Stimulated activated CD4-positive, alpha-beta T cell treated with anti-CD3 and anti-CD28 coated beads, Interleukin-12 subunit alpha, Interleukin-12 subunit beta, amount 100 ng/mL, for 4 hours (primary cell): ENCODE data around the gene LAGE3.
"Not testable (repeated sequence)": the region's sequence is repeated elsewhere in the genome, so short reads cannot be mapped to it uniquely, and the experiment has no call there.

Experiments
- DNase-seq: peaks from one replicate; pipeline ENCODE4 v3.0.0-alpha.2; 2020

LAGE3 gene

DNA sequence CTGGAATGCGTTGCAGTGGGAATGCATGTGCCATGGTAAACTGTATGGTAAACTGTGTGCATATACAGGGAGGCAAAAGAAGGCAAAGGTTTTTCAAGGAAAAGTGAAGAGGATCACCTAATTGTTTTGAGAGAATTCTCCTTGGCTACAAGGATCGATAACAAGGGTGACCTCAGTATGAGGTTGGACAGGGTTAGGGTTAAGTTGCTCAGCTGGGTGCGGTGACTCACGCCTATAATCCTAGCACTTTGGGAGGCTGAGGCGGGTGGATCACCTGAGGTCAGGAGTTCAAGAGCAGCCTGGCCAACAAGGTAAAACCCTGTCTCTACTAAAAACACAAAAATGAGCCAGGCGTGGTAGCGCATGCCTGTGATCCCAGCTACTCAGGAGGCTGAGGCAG is 22.3 kb upstream of the LAGE3 start:
- not testable (repeated sequence) for DNase-seq

DNA sequence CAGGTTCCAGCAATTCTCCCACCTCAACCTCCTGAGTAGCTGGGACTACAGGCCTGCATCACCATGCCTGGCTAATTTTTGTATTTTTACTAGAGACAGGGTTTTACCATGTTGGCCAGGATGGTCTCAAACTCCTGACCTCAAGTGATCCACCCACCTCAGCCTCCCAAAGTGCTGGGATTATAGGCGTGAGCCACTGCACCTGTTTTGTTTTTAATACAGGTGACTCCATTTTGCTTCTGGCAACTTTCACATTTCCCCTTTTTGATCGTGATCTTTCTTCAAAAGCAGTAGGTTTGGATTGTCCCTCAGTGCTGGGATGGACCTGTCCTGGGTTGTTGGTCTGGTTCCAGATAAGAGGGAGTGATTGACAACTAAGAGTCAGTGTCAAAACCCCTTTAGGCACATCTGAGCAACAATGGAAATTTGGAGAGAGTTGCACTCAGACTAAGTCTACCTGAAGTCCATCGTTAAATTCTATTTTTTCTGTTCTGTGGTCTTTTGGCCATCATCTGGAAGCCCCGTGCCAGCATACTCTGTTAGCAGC is 17.6 kb upstream of the LAGE3 start:
- not testable (repeated sequence) for DNase-seq

- no peak for DNase-seq
Measured at GRCh38 chrX:154495472-154495922, 16.4 kb upstream of the LAGE3 start.

DNA sequence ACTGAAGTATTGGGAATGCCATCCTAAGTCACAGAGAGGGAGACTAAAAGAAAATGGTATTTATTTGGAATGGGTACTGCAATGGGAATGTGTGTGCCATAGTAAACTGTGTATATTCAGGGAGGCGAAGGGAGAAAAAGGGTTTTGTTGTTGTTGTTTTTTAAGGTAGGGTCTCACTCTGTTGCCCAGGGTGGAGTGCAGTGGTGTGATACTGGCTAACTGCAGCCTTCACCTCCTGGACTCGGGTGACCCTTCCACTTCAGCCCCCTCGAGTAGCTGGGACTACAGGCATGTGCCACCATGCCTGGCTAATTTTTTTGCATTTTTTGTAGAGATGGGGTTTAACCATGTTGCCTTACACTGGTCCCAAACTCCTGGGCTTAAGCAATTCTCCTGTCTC is 15.6 kb upstream of the LAGE3 start:
- no peak for DNase-seq

DNA sequence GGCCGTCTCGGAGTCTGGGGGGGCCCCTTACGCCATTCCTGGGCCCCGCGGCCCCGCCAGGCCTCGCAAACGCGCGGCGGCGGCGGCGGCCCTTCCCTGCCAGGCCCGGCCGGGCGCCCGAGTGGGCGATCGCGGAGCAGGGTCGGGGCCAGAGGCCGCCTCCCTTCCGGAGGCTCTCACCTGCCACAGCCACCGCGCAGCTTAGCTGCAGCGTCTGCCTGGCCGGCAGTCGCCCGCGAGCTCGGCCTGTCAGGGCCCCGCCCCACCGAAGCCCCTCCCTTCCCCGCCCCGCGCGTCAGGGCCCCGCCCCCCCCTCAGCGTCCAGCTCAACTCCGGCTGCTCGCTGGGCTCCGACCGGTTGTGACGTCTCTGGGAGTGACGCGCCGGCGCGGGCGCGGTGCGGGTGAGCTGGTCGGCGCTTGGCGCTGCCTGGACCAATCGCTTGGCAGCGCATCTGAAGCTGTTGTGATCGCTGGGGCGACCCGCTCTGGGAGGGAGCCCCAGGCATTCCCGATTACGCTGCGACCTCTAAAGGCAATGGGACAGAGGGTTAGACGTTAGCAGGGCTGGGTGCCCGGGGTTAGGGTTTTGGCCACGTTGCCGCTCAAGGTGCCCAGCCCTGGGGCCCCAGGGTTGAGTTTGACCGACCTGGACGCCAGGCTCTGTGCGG is 11.5 kb upstream of the LAGE3 start, which contains the start of gene SLC10A3:
Gene SLC10A3, minus strand, starts transcription at position 216 of the 670 bp plus-strand sequence. CDS start 1,689 bp downstream, outside the sequence.
- peak; percentile 84 for DNase-seq

DNA sequence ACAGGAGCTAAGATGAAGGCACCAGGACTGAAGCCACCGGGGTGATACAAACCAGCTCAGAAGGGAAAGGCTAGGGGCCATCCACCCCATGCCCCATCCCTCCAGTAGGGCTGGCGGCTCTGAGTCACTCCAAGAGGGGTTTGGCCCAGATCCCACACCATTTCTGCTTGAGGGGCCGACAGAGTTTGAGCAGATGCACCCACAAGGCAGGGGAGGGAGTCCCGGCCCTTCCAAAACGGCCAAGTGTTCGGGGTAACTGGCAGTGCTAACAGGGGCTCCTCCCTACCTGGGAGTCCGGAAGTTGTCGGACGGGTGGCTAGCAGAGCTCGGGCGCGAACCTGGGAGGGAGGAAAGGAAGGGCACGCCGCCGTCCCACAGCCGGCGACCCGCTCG is 10.9 kb upstream of the LAGE3 start:
- DNase-seq = no peak

DNA sequence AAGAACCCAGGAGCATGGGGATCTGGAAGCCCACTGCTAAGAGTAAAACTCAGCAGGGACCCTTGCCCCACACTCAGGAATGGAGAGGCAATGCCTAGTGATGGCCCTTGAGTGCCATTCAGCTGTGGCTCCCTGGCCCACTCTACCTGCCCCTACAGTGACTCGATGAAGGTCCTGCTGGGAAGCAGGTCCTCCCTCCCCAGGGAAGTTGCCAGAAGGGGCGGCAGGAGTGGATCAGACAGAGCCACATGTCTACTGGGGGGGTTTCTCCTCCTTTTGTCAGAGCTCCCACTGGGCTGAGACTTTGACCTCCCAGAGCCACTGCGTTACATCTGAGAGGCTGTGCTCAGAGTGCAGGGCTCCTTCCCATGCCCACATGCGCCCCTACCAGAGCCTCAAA is 10.1 kb upstream of the LAGE3 start:
- no peak for DNase-seq

- no peak for DNase-seq
Measured at GRCh38 chrX:154488336-154489075, 9.4 kb upstream of the LAGE3 start.

- no peak for DNase-seq
Measured at GRCh38 chrX:154487518-154488290, 8.6 kb upstream of the LAGE3 start.

- peak; percentile 63 for DNase-seq
Measured at GRCh38 chrX:154486396-154487207, 7.5 kb upstream of the LAGE3 start, which contains the start of gene UBL4A. Gene UBL4A (minus strand): TSS chrX:154486615. CDS start chrX:154486584, 31 bp downstream.

- DNase-seq = peak; percentile 27
Measured at GRCh38 chrX:154486052-154486395, 6.9 kb upstream of the LAGE3 start.

DNA sequence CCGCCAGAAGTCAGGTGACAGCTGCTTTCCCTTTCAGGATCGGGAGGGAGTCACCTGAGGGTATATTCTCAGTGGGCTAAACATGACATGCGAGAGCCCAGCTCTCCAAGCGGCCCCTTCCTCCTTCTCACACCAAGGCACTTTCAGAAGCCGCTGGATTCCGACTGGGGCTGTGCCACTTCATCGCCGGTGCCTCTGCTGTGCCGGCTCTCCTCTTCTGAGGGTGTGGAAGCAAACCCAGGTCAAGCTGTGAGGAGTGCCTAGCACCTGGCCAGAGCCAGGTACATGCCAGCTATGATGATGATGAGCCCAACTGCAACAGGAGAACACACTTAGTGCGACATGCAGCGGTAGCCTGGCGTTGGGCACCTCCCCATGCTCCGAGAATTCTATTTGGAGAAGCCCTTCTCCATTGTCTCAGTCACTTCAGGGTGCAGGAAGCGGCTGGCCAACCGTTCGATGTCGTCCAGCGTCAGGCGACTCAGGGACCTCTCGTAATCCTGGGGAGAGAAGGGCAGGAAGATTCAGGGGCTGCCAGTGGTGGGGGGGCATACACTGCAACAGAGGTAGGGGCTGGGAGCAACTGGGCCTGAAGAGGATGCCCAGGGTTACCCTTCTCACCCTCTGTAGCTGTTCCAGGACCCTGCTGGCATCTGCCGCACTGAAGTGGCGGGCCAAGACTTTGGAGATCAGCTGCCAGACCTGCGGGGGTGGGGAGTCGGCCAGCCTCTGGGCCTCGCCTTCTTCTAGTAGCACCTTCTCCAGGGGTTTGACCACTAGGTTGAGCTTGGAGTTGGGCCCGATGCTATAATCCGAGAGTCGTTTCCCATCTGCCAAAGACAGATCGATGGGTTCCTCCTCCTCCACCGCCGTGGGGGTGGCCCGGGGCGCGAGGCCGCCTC is 6.3 kb upstream of the LAGE3 start:
- DNase-seq = no peak

DNA sequence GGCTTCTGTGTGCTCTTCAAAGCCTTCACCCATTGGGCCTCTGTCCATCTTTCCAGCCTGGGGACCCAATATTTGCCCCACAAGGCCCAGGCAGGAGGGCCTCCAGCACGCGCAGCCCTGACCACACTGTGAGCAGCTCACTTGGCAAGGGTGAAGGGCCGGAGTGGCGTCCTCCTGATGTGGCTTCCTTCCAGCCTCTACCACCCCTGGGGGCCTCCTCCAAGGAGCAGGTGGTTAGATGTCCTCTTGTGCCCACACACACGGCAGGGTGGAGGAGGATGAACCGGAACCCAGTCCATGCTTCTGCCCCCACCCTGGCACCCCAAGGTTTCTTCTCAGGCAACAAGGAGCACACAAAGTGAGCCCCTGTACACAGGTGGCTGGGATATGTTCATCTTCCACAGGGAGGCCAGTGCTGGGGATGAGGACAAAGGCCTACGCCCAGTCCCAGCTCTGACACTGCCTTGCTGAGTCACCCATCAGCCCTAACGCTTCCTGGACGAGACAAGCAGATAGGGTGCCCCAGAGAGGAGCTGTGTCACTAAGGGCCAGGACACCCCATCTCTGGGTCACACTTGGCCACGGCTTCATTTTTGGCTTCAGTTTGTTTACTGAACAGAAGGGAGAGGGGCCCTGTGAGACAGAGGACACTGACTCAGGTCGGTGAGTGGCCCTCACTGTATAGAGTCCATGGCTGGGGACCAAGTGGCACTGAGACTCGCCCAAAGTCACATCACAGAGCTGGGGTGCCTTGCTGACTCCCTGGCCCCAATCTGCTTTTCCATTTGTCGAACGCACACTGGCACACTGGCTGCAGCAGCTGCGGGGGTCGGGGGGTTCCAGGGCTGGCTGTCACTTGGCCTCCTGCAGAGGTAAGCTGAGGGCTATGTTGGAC is 5.4 kb upstream of the LAGE3 start:
- no peak for DNase-seq

- no peak for DNase-seq
Measured at GRCh38 chrX:154483325-154483724, 4.2 kb upstream of the LAGE3 start.

GRCh38 chrX:154482786-154483185 is 3.7 kb upstream of the LAGE3 start:
- no peak for DNase-seq

DNA sequence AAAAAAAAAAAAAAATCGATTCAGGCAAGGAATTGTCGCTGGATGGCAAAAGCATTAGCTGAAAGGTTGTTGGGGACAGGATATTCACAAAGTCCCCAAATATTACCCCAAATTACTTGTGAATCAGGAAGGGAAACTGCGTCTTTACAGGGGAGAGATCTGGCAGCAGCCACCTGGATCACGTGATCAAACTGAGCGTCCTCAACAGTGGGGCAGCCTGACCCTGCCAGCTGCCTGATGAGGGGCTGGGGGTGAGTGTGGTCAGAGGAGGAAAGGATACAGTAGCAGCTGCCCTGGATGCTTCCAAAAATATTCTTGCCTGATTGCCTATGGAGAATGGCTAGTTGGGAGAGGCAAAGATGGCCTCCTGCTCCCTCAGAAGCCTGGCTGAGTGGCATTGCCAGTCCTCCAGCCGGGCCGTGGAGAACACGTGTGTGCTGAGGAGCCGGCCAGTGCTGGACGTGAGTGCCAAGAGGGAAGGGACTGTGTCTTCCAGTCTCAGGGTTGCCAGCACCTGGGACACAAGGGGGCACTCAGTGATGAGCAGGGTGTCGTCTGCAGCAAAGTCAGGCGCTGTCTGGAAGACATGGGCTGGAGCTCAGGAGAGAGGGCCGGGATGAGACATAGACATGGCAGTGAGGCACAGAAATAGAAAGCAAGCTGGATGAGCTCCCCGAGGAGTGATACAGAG is 3.0 kb upstream of the LAGE3 start:
- DNase-seq = no peak

- no peak for DNase-seq
Measured at GRCh38 chrX:154481195-154481594, 2.1 kb upstream of the LAGE3 start.

DNA sequence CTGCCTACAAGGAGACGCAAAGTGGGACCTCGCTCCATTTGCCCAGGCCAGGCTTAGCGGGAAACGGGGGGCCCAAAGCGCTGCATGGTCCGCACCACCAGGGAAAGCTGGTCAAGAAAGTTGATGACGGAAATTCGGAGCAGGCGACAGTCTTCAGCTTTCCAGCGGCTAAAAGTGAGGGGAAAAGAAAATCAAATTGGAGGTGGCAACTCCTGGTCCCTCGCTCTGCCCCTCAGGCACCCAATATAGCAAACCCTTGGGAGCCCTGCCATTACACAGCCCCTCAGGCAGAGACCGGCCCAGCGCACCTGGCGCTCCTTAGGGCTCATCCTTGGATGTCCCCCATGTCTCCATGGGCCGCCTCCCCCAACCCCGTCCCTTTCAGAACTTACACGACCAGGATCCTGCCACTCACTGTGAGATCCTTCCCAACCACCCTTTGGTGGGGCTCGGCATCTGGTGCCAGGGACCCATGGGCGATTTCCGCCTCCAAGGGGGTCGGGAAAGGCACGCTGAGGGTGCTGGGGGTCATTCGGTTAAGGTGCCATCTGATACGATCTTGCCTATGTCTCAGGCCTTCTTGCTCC is 1.1 kb downstream of the LAGE3 start:
- no peak for DNase-seq

DNA sequence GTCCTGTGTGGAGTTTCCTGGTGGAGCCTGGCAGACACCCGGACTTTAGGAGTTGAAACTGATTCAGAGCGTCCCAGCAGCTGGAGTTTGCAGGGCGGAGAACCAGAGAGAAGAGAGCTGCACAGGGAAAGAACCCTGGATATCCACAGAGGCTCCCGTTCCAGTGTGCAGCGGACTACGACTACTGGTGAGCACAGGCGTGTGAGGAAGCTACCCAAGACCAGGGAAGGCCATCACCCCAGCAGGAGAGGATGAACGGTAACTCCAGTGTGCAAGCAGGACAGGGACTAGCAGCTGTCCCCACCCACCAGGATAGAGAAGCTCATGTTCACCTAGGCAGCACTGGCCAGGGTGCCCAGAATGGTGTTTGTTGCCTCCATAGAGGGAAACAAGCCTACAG is 2.3 kb downstream of the LAGE3 start:
- no peak for DNase-seq
